C4-2B (cell line): Measurements from ENCODE around the gene SYT7.

Experiments used
- ZFX ChIP-seq: fragments of 450-650 bp; IDR thresholded peaks from 2 replicates; pipeline ENCODE4 v1.6.1; 2017
- TF ChIP-seq, protein P1 (sequence below): fragments of 450-650 bp; conservative IDR thresholded peaks from 2 replicates; pipeline ENCODE4 v1.5.1; 2017; ENCODE audit warnings: mild to moderate bottlenecking

DNA sequence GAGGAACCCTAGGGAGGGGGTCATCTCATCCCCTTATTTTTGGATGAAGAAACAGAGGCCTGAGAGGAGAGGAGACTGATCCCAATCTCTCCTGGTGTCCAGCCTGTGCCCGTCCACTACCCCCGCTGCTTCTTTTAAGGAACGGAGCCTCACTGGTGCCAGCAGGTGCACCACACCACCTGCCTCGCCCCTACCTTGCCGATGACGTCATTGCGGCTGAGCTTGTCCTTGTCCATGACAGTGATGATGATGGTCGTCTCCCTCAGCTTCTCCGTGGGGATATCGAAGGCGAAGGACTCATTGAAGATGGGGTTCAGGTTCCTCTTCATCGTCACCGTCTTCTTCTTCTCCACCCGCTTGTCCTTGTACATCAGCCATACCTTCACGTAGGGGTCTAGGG, 58.0 kb downstream of the SYT7 start:
- TF ChIP-seq, protein P1, sequence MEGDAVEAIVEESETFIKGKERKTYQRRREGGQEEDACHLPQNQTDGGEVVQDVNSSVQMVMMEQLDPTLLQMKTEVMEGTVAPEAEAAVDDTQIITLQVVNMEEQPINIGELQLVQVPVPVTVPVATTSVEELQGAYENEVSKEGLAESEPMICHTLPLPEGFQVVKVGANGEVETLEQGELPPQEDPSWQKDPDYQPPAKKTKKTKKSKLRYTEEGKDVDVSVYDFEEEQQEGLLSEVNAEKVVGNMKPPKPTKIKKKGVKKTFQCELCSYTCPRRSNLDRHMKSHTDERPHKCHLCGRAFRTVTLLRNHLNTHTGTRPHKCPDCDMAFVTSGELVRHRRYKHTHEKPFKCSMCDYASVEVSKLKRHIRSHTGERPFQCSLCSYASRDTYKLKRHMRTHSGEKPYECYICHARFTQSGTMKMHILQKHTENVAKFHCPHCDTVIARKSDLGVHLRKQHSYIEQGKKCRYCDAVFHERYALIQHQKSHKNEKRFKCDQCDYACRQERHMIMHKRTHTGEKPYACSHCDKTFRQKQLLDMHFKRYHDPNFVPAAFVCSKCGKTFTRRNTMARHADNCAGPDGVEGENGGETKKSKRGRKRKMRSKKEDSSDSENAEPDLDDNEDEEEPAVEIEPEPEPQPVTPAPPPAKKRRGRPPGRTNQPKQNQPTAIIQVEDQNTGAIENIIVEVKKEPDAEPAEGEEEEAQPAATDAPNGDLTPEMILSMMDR, result no peak
- no peak for TF ChIP-seq ZFX
